ENCODE measurements around the gene MAP3K13. TPM values are rescaled to one million over a fixed set of nuclear protein-coding genes. Genes with fewer than 3 reads are reported as not detected.

The MAP3K13 gene
- total and polyA plus RNA-seq, 10 donors = 13.2 to 20.9 (median 16.3) TPM

GRCh38 chr3:185489462-185489861 is 126.5 kb downstream of the MAP3K13 start:
- H3K27me3 ChIP-seq (replicated peaks in 1 of 7) = no peaks in the 10 kb centered on the region
- H3K4me1 ChIP-seq = no peaks in the 10 kb centered on the region
- no peak overlapping the region for H3K27ac ChIP-seq
- 73 to 91% (median 85%) methylated on average over 3 of the region's 3 CpGs for WGBS, 5 donors
- no peak overlapping the region for H3K4me3 ChIP-seq
- intact Hi-C loops (cut with DNase I; ENCODE audit: low total_unique reads) = no loop called here
- H3K9me3 ChIP-seq = no peaks in the 10 kb centered on the region
- DNase-seq = no peak
- TF ChIP-seq POLR2A (IDR thresholded peaks at IDR 0.05) (no peak), CTCF (IDR thresholded peaks at IDR 0.05 in 8 of 11, conservative IDR thresholded peaks at IDR 0.05 in 3 of 11) (no peak), POLR2AphosphoS5 (IDR thresholded peaks at IDR 0.05) (no peak)
- peaks cover 0 to 100% (median 74%) of the 10 kb centered on the region in 6 donors for H3K36me3 ChIP-seq

GRCh38 chr3:185490241-185490640 is 127.3 kb downstream of the MAP3K13 start:
- Histone ChIP-seq H3K27ac (no peak overlapping the region), H3K9me3 (no peaks in the 10 kb centered on the region), H3K4me1 (peaks cover 0 to 7% (median 0%) of the 10 kb centered on the region in 6 donors), H3K4me3 (no peak overlapping the region), H3K27me3 (replicated peaks in 1 of 7) (no peaks in the 10 kb centered on the region), H3K36me3 (peaks cover 0 to 100% (median 80%) of the 10 kb centered on the region in 6 donors)
- TF ChIP-seq CTCF (IDR thresholded peaks at IDR 0.05 in 8 of 11, conservative IDR thresholded peaks at IDR 0.05 in 3 of 11) = no peak
- TF ChIP-seq POLR2AphosphoS5 (IDR thresholded peaks at IDR 0.05) = no peak
- TF ChIP-seq POLR2A (IDR thresholded peaks at IDR 0.05) = no peak
- WGBS, 5 donors = 91 to 98% (median 94%) methylated on average over 4 of the region's 4 CpGs
- intact Hi-C loops (cut with DNase I; ENCODE audit: low total_unique reads) = loop anchor here (10.0 kb wide), 1 partner anchor 95 kb away; the partner anchor contains the start of gene SENP2
- no peak for DNase-seq

GRCh38 chr3:185498503-185499396 is 135.8 kb downstream of the MAP3K13 start, which contains the start of gene TMEM41A:
TMEM41A (minus strand) TSS chr3:185499035; CDS start chr3:185498961, 74 bp downstream.
- Histone ChIP-seq H3K9me3 (no peaks in the 10 kb centered on the region), H3K36me3 (peaks cover 0 to 33% (median 29%) of the 10 kb centered on the region in 6 donors), H3K4me1 (peaks cover 0 to 39% (median 32%) of the 10 kb centered on the region in 6 donors), H3K4me3 (peak within 1 kb of the TSS; percentile 64 to 98 (median 90)), H3K27me3 (replicated peaks in 1 of 7) (peaks cover 0 to 3% (median 0%) of the 10 kb centered on the region in 7 donors), H3K27ac (peak within 1 kb of the TSS; percentile 65 to 92 (median 88))
- 1 to 4% (median 1%) methylated on average over 34 to 82 of the region's 82 CpGs for WGBS, 5 donors
- peak; percentile 98 for DNase-seq
- intact Hi-C loops (cut with DNase I; ENCODE audit: low total_unique reads) = loop anchor here (10.0 kb wide), 1 partner anchor 86 kb away; the partner anchor contains the start of gene SENP2
- TF ChIP-seq POLR2AphosphoS5 (IDR thresholded peaks at IDR 0.05) = peak; percentile 96 to 98 (median 98)
- TF ChIP-seq CTCF (IDR thresholded peaks at IDR 0.05 in 8 of 11, conservative IDR thresholded peaks at IDR 0.05 in 3 of 11) = peak in 2 of 11 experiments; percentile 11 to 20
- TF ChIP-seq POLR2A (IDR thresholded peaks at IDR 0.05) = peak; percentile 22 to 83 (median 66)

- no peak overlapping the region for H3K4me3 ChIP-seq
- TF ChIP-seq POLR2AphosphoS5 (IDR thresholded peaks at IDR 0.05) (no peak), POLR2A (IDR thresholded peaks at IDR 0.05) (no peak), CTCF (IDR thresholded peaks at IDR 0.05 in 8 of 11, conservative IDR thresholded peaks at IDR 0.05 in 3 of 11) (no peak)
- H3K27ac ChIP-seq = no peak overlapping the region
- H3K36me3 ChIP-seq = no peaks in the 10 kb centered on the region
- H3K9me3 ChIP-seq = no peaks in the 10 kb centered on the region
- no peak for DNase-seq
- peaks cover 0 to 15% (median 8%) of the 10 kb centered on the region in 6 donors for H3K4me1 ChIP-seq
- peaks cover 0 to 9% (median 0%) of the 10 kb centered on the region in 7 donors for H3K27me3 ChIP-seq (replicated peaks in 1 of 7)
- 62 to 84% (median 74%) methylated on average over 3 of the region's 3 CpGs for WGBS, 5 donors
- intact Hi-C loops (cut with DNase I; ENCODE audit: low total_unique reads) = no loop called here
These were observed 140.1 kb downstream of the MAP3K13 start for GRCh38 chr3:185502987-185503386.
